Hematopoietic multipotent progenitor cell treated with erythropoietin and hydrocortisone succinate and interleukin-3 and kit ligand, for 8 days (in vitro differentiated cells): ENCODE measurements around the gene NBAS.
"Not testable (repeated sequence)": the region's sequence is repeated elsewhere in the genome, so short reads cannot be mapped to it uniquely, and the experiment has no call there.

Source experiments
- DNase-seq: peaks from one replicate; pipeline ENCODE4 v3.0.0-alpha.2; 2015

Gene NBAS

GRCh38 chr2:15299904-15300520, 261.1 kb downstream of the NBAS start:
- DNase-seq = no peak

- no peak for DNase-seq
Observed at GRCh38 chr2:15298770-15299169, 262.4 kb downstream of the NBAS start.

- no peak for DNase-seq
Observed at GRCh38 chr2:15293262-15293937, 267.7 kb downstream of the NBAS start.

- DNase-seq = no peak
Observed at GRCh38 chr2:15287447-15288184, 273.5 kb downstream of the NBAS start.

- no peak for DNase-seq
Observed at GRCh38 chr2:15284614-15285013, 276.5 kb downstream of the NBAS start.

- no peak for DNase-seq
Observed at GRCh38 chr2:15281681-15282080, 279.5 kb downstream of the NBAS start.

- DNase-seq = no peak
Observed at GRCh38 chr2:15279201-15279876, 281.8 kb downstream of the NBAS start.

GRCh38 chr2:15278296-15278695, 282.8 kb downstream of the NBAS start:
- no peak for DNase-seq

GRCh38 chr2:15275346-15275745, 285.8 kb downstream of the NBAS start:
- no peak for DNase-seq

- peak; percentile 36 for DNase-seq
Observed at GRCh38 chr2:15273452-15273851, 287.7 kb downstream of the NBAS start.

- no peak for DNase-seq
Observed at GRCh38 chr2:15272942-15273341, 288.2 kb downstream of the NBAS start.

- DNase-seq = no peak
Observed at GRCh38 chr2:15271941-15272542, 289.1 kb downstream of the NBAS start.

- DNase-seq = no peak
Observed at GRCh38 chr2:15271276-15271675, 289.9 kb downstream of the NBAS start.

- DNase-seq = no peak
Observed at GRCh38 chr2:15269043-15269442, 292.1 kb downstream of the NBAS start.

- no peak for DNase-seq
Observed at GRCh38 chr2:15265889-15266288, 295.2 kb downstream of the NBAS start.

- DNase-seq = no peak
Observed at GRCh38 chr2:15263976-15264685, 297.0 kb downstream of the NBAS start.

- no peak for DNase-seq
Observed at GRCh38 chr2:15262792-15263191, 298.3 kb downstream of the NBAS start.

- no peak for DNase-seq
Observed at GRCh38 chr2:15260835-15261234, 300.3 kb downstream of the NBAS start.

GRCh38 chr2:15260196-15260595, 300.9 kb downstream of the NBAS start:
- DNase-seq = no peak

- no peak for DNase-seq
Observed at GRCh38 chr2:15259356-15259756, 301.8 kb downstream of the NBAS start.

GRCh38 chr2:15258385-15258784, 302.7 kb downstream of the NBAS start:
- not testable (repeated sequence) for DNase-seq

- DNase-seq = peak; percentile 98
Observed at GRCh38 chr2:15253835-15254286, 307.3 kb downstream of the NBAS start.
